Stomach smooth muscle (tissue), 2 donors: Measurements from ENCODE around the gene NLRP6.
"Not testable (repeated sequence)": the region's sequence is repeated elsewhere in the genome, so short reads cannot be mapped to it uniquely, and the experiment has no call there.

Experiments
- H3K27ac ChIP-seq: one replicate; pipeline ENCODE4 v1.7.0; 2013; ENCODE audit warnings: mild to moderate bottlenecking, low read length, inconsistent platforms
- H3K27me3 ChIP-seq, 2 donors: one replicate each; pipeline ENCODE4 v1.7.0; 2013; ENCODE audit warnings: low read length in 2 of 2; ENCODE audit not compliant: insufficient read depth in 2 of 2, control insufficient read depth in 1 of 2
- H3K36me3 ChIP-seq, 2 donors: one replicate each; pipeline ENCODE4 v1.7.0; 2013; ENCODE audit warnings: low read length in 2 of 2; ENCODE audit not compliant: control insufficient read depth in 2 of 2, insufficient read depth in 2 of 2
- H3K4me1 ChIP-seq: one replicate; pipeline ENCODE4 v1.7.0; 2013; ENCODE audit warnings: low read length; ENCODE audit not compliant: control insufficient read depth, insufficient read depth
- H3K4me3 ChIP-seq, 2 donors: one replicate each; pipeline ENCODE4 v1.7.0; 2013; ENCODE audit warnings: low read length in 2 of 2
- H3K9ac ChIP-seq, 2 donors: one replicate each; pipeline ENCODE4 v1.7.0; 2013; ENCODE audit warnings: low read length in 2 of 2, mild to moderate bottlenecking in 1 of 2
- H3K9me3 ChIP-seq, 2 donors: one replicate each; pipeline ENCODE4 v1.7.0; 2013; ENCODE audit warnings: low read length in 2 of 2; ENCODE audit not compliant: control insufficient read depth in 2 of 2
- donor health status: healthy.
- donor health status: Pancreatic carcinoma.

The NLRP6 gene

DNA sequence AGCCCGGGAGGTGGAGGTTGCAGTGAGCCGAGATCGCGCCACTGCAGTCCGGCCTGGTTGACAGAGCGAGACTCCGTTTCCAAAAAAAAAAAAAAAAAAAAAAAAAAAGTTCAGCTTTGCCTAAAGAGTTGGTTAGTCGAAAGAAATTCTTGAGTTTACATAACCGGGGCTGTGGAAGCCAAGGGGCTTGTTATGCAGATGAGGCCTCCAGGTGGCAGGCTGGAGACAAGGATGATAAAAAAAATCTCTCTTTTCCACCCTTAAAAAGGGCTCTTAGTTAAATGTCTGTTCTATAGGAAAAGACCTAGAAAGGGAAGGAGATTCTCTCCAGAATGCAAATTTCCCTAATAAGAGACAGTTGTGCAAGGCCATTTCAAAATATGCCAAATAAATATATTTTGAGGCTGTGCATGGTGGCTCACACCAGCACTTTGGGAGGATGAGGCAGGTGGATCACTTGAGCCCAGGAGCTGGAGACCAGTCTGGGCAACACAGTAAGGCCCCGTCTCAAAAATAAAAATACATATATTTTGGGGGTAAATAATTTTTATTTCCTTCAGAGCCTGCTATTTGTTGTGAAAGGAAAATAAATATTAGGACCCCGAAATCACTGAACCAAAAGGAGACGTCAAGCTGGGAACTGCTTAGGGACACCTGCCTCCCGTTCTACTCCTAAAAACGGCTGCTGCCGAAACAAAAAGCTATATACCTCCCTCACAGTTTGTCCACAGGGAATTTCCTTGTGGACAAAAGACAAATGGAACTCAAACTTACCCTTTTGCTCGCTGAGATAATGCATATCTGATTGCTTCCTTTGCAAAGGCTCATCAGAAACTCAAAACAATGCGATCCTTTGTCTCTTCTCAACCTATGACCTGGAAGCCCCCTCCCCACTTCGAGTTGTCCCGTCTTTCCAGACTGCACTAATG is 27.0 kb downstream of the NLRP6 start:
- no peaks in the 10 kb centered on the region for H3K36me3 ChIP-seq
- H3K4me1 ChIP-seq = peaks cover 21% of the 10 kb centered on the region
- no peak overlapping the region for H3K4me3 ChIP-seq
- H3K9me3 ChIP-seq = no peaks in the 10 kb centered on the region
- H3K27me3 ChIP-seq = peaks cover 2% of the 10 kb centered on the region in 2 donors
- peak overlapping the region; percentile 84 for H3K27ac ChIP-seq
- H3K9ac ChIP-seq = no peak overlapping the region

DNA sequence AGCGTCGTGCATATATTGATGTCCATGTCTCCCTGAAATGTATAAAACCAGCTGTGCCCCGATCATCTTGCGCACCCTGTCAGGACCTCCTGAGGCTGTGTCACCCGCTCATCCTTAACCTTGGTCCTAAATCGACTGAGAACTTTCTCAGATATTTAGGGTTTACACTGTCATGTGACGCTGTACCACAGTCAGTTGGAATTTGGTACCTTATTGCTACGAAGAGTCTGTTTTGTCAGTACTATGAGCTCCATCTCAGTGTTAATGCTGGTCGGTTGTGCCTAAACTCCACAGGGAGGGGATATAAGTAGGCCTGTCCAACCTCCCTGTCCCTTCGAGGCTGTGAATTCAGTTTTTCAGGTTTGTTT is 27.6 kb downstream of the NLRP6 start:
- Histone ChIP-seq H3K27me3 (no peaks in the 10 kb centered on the region), H3K36me3 (no peaks in the 10 kb centered on the region), H3K27ac (peak overlapping the region; percentile 84), H3K4me1 (peaks cover 20% of the 10 kb centered on the region), H3K9ac (no peak overlapping the region), H3K9me3 (no peaks in the 10 kb centered on the region), H3K4me3 (no peak overlapping the region)

DNA sequence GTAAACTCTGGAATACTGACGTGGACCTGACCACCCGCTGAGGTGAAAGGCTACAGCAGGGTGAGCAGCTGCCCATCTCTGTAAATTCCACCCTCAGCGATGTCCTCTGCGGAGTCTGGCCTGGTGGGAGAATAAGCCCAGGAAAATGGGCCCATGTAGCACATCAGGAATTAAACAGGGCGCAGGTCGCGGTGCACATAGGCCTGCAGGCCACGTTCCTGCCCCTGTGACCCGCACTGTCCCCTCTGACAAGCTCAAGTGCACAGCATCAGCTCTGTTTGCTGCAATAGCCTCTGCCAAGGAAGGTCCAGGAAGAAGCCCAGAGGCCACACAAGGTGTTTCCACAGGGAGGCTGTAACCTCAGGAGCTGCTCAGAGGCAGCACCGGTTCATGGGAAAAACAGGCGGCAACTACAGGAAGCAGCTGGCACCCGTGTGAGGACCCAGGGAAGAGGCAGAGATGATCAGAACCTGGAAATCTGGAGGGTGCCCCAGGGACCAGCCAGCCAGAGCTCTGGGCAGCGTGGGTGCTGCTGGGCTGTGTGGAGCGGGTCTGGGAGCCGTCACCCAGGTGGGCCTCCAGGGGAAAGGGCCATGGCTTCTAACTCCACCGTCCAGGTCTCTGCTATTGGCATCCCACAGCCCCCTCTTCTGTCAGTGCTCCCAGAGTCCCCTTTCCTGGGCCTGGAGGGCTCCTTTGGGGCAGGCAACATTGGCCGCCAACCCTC is 28.6 kb downstream of the NLRP6 start:
- no peaks in the 10 kb centered on the region for H3K36me3 ChIP-seq

DNA sequence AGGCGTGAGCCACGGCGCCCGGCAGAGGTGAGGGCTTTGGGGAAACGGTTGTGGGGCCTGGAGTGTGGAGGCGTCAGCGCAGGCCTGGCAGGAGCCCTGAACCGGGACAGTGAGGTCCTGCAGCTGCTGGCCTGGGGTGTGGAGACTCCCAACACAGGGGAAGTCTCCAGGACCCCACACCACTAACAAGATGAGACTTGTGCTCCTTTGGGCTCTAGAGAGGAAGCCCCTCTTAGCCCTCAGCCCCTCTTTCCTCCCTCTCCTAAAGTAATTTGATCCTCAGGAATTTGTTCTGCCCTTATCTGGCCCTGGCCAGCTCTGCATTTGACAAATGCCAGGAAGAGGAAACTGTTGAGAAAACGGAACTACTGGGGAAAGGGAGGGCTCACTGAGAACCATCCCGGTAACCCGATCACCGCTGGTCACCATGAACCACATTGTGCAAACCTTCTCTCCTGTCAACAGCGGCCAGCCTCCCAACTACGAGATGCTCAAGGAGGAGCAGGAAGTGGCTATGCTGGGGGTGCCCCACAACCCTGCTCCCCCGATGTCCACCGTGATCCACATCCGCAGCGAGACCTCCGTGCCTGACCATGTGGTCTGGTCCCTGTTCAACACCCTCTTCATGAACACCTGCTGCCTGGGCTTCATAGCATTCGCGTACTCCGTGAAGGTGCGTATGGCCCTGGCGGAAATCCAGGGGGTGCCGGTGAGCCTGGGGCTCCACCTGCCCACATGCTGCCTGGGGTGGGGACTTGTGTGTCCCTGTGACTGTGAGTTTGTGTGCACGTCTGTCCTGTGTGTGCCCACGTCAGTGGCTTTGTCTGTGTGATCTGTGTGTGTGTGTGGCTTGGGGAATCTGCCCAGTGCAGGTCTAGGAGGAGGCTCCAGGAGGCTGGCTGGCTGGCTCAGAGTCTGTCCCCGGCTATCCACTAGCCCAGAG is 29.8 kb downstream of the NLRP6 start, which contains the start of gene IFITM2:
Gene IFITM2 (plus strand): TSS at position 51 of the 943 bp plus-strand sequence. CDS start 377 bp downstream, at position 428.
- peak within 1 kb of the TSS; percentile 84 for H3K27ac ChIP-seq
- H3K36me3 ChIP-seq, H3K27me3 ChIP-seq, H3K9me3 ChIP-seq: not testable (repeated sequence)
- peaks cover 28% of the 10 kb centered on the region for H3K4me1 ChIP-seq
- peak within 1 kb of the TSS; percentile 54 to 78 for H3K4me3 ChIP-seq
- peak within 1 kb of the TSS; percentile 71 to 73 for H3K9ac ChIP-seq

More for the DNA sequence above, 28.6 kb downstream of the NLRP6 start:
- Histone ChIP-seq H3K27me3 (no peaks in the 10 kb centered on the region), H3K9ac (no peak overlapping the region), H3K4me3 (no peak overlapping the region), H3K27ac (peak overlapping the region; percentile 84), H3K4me1 (peaks cover 23% of the 10 kb centered on the region), H3K9me3 (no peaks in the 10 kb centered on the region)

DNA sequence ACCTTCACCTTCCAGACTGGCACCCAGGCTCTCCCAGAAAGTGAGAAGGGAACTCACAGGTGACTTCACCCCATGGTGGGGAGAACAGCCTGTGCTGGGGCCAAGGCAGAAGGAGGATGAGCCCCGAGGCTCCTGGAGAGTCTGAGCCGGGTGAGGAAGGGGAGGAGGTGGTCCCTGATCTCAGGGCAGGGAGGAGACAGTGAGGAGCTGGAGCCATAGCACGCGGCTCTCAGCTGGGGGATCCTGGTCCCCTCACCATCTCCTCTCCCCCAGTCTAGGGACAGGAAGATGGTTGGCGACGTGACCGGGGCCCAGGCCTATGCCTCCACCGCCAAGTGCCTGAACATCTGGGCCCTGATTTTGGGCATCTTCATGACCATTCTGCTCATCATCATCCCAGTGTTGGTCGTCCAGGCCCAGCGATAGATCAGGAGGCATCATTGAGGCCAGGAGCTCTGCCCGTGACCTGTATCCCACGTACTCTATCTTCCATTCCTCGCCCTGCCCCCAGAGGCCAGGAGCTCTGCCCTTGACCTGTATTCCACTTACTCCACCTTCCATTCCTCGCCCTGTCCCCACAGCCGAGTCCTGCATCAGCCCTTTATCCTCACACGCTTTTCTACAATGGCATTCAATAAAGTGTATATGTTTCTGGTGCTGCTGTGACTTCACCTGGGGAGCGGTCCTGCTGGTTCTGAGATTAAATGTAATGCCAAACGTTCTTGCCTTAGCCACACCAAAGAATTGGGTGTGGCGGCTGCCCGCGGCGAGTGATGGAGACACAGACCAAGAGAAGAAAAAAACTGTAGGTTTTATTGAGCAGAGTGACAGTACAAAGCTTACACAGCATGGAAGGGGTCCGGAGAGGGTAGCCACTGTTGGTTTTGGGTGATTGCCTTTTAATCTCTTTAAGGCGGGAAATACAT is 30.8 kb downstream of the NLRP6 start:
- H3K9me3 ChIP-seq, H3K36me3 ChIP-seq, H3K27me3 ChIP-seq: not testable (repeated sequence)
- peak overlapping the region; percentile 73 to 78 for H3K4me3 ChIP-seq
- H3K27ac ChIP-seq = peak overlapping the region; percentile 84
- peaks cover 33% of the 10 kb centered on the region for H3K4me1 ChIP-seq
- H3K9ac ChIP-seq = peak overlapping the region in 1 of 2 donors; percentile 71

DNA sequence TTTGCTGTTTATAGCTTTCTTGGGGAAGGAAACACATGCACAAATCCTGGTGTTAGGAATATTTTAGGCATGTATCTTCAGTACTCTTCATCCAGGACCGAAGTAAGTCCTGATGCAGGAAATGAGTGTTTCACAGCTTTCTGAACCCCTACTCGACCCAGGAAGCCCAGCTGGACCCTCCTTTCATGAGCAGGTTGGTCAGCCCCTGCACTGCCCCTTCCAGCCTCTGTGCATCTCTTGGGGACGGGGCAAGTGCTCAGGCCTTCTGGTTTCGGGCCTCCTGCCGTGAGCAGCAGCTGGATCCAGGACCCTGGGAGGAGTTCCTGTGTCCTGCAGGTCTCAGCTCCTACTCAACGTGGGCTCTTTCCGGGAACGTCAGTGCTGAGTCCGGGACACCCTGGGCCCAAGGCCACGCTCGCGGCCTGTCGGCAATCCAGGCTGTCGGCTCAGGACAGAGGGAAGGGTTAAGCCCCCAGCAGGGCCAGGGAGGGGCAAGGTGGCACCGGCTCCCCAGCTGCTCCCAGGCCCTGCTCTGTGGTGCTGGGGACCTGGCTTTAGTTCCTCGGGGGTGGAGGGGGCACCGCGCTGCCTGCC is 31.9 kb downstream of the NLRP6 start:
- not testable (repeated sequence) for H3K36me3 ChIP-seq, H3K27me3 ChIP-seq, H3K9me3 ChIP-seq
- Histone ChIP-seq H3K9ac (peak overlapping the region; percentile 59 to 64), H3K4me1 (peaks cover 34% of the 10 kb centered on the region), H3K4me3 (peak overlapping the region; percentile 73 to 78), H3K27ac (peak overlapping the region; percentile 84)

DNA sequence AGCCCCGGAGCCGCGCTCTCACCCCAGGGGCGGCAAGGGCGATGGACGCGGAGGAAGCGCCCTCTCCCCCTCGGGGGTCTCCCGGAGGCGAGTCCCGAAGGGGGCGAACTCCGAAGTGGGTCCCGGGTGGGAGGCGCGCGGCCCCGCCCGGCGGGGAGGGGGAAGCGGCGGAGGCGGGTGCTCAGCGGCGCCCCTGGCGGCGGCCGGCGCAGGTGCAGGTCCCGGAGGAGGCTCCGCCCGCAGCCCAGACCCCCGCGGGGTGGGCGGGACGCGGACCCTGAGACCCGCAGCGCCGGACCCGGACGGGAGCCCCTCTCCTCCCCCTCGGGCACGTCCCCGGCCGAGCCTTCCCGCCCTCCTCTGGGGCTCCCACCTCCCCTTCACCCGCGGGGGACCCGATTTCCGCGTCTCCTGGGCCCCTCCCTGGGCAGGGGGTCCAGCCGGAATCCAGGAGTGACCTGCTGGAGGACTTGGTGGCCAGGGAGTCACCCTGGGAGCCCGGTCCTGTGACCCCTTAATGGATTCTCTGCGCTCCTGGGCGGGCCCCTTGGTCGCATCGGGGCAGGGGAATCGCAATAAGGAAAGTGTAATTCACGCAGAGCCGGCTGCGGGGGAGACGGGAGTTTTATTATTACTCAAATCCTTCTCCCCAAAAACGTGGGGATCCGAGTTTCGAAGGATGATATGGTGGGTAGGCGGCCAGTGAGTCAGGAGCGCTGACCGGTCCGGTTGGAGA is 33.0 kb downstream of the NLRP6 start:
- not testable (repeated sequence) for H3K27ac ChIP-seq
- H3K9ac ChIP-seq = peak overlapping the region in 1 of 2 donors; percentile 42

DNA sequence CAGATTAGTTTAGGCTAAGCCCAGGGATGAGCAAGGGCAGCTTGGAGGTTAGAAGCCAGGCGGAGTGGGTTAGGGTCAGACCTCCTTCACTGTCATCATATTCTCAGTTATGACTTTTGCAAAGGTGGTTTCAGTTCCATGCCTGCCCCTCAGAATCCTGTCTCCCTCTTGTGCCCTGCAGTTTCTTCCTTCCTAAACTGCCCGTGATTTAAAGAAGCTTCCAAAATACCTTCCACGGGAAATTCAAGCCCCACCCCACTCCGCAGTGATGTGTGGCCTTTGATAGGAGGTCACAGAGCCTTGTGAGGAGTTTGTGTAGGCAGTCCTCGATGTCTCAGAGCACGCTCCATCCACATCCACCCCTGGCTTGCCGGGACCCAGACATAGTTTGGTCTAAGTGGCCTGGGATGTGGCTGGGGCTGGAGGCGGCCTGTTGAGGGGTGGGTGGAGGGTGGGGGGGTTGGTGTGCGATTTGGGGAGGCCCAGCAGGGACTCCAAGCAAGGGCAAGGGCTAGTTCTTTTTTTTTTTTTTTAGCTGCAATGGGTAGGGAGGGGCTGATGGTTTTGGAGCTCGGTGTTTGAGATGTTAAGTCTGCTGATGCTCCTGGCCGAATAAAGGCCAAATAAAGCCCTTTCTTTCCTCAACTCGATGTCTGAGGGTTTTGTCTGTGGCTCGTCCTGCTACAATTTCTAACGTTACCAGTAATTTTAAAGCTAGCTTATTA is 34.0 kb downstream of the NLRP6 start:
- no peak overlapping the region for H3K9ac ChIP-seq
- peaks cover 27% of the 10 kb centered on the region for H3K4me1 ChIP-seq
- peak overlapping the region; percentile 35 to 49 for H3K4me3 ChIP-seq
- H3K27me3 ChIP-seq = peaks cover 2 to 16% of the 10 kb centered on the region in 2 donors
- no peaks in the 10 kb centered on the region for H3K36me3 ChIP-seq
- no peak overlapping the region for H3K27ac ChIP-seq
- H3K9me3 ChIP-seq = no peaks in the 10 kb centered on the region

More for the DNA sequence above, 33.0 kb downstream of the NLRP6 start:
- peak overlapping the region; percentile 35 to 49 for H3K4me3 ChIP-seq
- H3K4me1 ChIP-seq = peaks cover 31% of the 10 kb centered on the region
- not testable (repeated sequence) for H3K9me3 ChIP-seq, H3K27me3 ChIP-seq, H3K36me3 ChIP-seq
